ENCODE measurements around the gene C6orf136. TPM values are rescaled to one million over a fixed set of nuclear protein-coding genes. Genes with fewer than 3 reads are reported as not detected.

The C6orf136 gene
- total RNA-seq, 4 donors from 2014 or later, result 13.4 to 31.7 (median 23.8) TPM

- Histone ChIP-seq H3K4me3 (replicated peaks in 1 of 3) (peak overlapping the region; percentile 70 to 84 (median 81)), H3K27me3 (no peaks in the 10 kb centered on the region), H3K9me3 (no peaks in the 10 kb centered on the region), H3K36me3 (no peaks in the 10 kb centered on the region), H3K27ac (peak overlapping the region; percentile 93 to 98 (median 95)), H3K4me1 (peaks cover 27 to 48% of the 10 kb centered on the region in 2 donors)
- intact Hi-C loops (cut with DNase I), result no loop called here
- whole genome bisulfite sequencing, 2 donors, result 20 to 28% methylated on average over 12 to 22 of the region's 22 CpGs
- TF ChIP-seq POLR2A (IDR thresholded peaks at IDR 0.05), result no peak
- peak in 1 of 6 experiments; percentile 22 for TF ChIP-seq CTCF (IDR thresholded peaks at IDR 0.05)
- no peak for DNase-seq
These were observed 40.9 kb downstream of the C6orf136 start for GRCh38 chr6:30687659-30688431.

- H3K4me3 ChIP-seq (replicated peaks in 1 of 3), result no peak overlapping the region
- H3K36me3 ChIP-seq, result no peaks in the 10 kb centered on the region
- no peak for TF ChIP-seq POLR2A (IDR thresholded peaks at IDR 0.05)
- no peak for TF ChIP-seq CTCF (IDR thresholded peaks at IDR 0.05)
- peaks cover 27 to 41% of the 10 kb centered on the region in 2 donors for H3K4me1 ChIP-seq
- no peaks in the 10 kb centered on the region for H3K27me3 ChIP-seq
- intact Hi-C loops (cut with DNase I), result no loop called here
- no peak for DNase-seq
- peak overlapping the region in 2 of 3 donors; percentile 93 to 98 for H3K27ac ChIP-seq
- H3K9me3 ChIP-seq, result no peaks in the 10 kb centered on the region
- 86 to 97% methylated on average over 9 of the region's 9 CpGs for WGBS, 2 donors
These were observed 41.6 kb downstream of the C6orf136 start for GRCh38 chr6:30688569-30688968.

DNA sequence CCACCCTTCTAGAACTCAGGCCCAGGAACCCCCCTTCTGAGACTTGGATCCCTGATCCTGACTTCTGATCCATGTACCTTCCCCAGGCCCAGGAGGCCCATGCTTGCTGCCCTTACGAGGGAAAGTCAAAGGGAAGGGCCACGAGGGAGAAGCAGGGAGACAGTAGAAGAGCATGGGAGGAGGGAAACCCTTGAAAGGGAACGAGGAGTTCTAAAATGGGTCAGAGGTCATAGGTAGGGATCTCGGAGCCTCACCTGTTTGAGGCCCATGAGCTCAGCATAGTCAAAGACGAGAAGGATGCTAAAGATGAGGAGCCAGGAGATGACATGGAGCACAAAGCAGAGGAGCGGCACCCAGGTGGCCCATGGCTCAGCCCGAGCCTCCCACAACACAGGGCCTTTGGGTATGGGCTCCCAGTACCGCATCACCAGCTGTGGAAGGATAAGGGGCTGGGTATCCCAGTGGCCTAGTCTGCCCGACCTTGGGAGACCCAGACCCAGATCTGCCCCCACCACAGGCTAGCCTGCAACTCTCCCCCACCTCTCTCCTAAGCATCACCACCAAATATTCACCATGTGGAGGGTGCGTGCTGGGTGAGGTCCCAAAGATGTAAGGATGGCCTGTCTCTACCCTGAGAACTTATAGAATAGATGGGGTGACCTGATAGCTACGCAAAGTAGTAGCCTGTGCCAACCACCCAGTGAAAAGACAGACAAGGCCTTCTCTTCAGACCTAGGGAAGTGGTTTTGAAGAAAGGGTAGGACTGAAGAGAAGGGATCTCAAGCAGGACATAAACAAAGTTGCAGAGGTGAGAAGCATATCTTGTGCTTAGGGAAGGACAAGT, 42.3 kb downstream of the C6orf136 start:
- Histone ChIP-seq H3K27ac (peak overlapping the region in 1 of 3 donors; percentile 98), H3K4me3 (replicated peaks in 1 of 3) (no peak overlapping the region), H3K36me3 (no peaks in the 10 kb centered on the region), H3K9me3 (no peaks in the 10 kb centered on the region), H3K4me1 (peaks cover 28 to 40% of the 10 kb centered on the region in 2 donors), H3K27me3 (no peaks in the 10 kb centered on the region)
- TF ChIP-seq CTCF (IDR thresholded peaks at IDR 0.05) (no peak), POLR2A (IDR thresholded peaks at IDR 0.05) (no peak)
- no peak for DNase-seq
- intact Hi-C loops (cut with DNase I), result no loop called here
- 87 to 88% methylated on average over 11 of the region's 11 CpGs for WGBS, 2 donors

GRCh38 chr6:30689985-30690384, 43.1 kb downstream of the C6orf136 start:
- intact Hi-C loops (cut with DNase I), result no loop called here
- Histone ChIP-seq H3K4me3 (replicated peaks in 1 of 3) (peak overlapping the region in 1 of 3 donors; percentile 53), H3K27ac (peak overlapping the region in 2 of 3 donors; percentile 60 to 80), H3K9me3 (no peaks in the 10 kb centered on the region), H3K27me3 (no peaks in the 10 kb centered on the region), H3K36me3 (no peaks in the 10 kb centered on the region), H3K4me1 (peaks cover 29 to 47% of the 10 kb centered on the region in 2 donors)
- DNase-seq, result no peak
- 44 to 46% methylated on average over 3 to 4 of the region's 4 CpGs for WGBS, 2 donors
- TF ChIP-seq CTCF (IDR thresholded peaks at IDR 0.05) (no peak), POLR2A (IDR thresholded peaks at IDR 0.05) (no peak)

Measured in thyroid gland (tissue), 4 donors.